NB4 (cell line): Measurements from ENCODE around the gene SRRT.

Source experiments
- DNase-seq: peaks from one replicate; pipeline ENCODE4 v3.0.0; 2010; ENCODE audit warnings: low read depth
- H3K4me3 ChIP-seq: one replicate; pipeline ENCODE4 v1.5.1; 2011; ENCODE audit warnings: mild to moderate bottlenecking, low read depth, low read length, moderate library complexity
- MYC ChIP-seq: IDR thresholded peaks from 2 replicates; pipeline ENCODE4 v1.6.1; 2011; ENCODE audit warnings: low read depth, low read length
- POLR2A ChIP-seq: IDR thresholded peaks from 2 replicates; pipeline ENCODE4 v1.6.1; 2011; ENCODE audit warnings: mild to moderate bottlenecking; ENCODE audit not compliant: insufficient read length; ENCODE audit errors: extremely low read depth
- TF ChIP-seq, protein P1 (sequence below): IDR thresholded peaks from 2 replicates; pipeline ENCODE4 v1.6.1; 2011; ENCODE audit warnings: low read depth, low read length
- TF ChIP-seq, protein P2 (sequence below): IDR thresholded peaks from one replicate; pipeline ENCODE4 v1.5.1; 2012; ENCODE audit warnings: low read depth, low read length

SRRT gene

DNA sequence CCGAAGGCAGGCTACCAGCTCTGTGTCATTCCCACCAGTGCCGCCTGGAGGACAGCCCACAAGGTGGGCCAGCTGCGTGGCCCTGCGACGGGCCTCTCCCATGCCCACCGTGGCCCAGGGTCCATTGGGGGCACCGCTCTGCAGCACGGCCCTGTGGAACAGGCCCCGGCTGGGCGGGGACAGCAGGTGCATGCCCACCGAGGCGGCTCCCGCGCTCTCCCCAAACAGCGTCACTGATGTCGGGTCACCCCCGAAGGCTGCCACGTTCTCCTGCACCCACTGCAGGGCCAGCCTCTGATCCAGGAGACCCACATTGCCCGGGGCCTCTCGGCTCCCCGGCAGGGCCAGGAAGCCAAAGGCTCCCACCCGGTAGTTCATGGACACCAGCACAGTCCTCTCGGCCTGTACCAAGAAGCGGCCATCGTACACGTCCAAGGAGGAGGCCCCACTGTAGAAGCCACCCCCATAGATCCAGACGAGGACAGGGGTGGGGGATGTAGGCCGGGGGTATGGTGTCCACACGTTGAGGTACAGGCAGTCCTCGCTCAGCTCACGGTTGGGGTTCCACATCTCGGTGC lies 18.5 kb downstream of the SRRT start:
- no peak overlapping the region for H3K4me3 ChIP-seq
- TF ChIP-seq, protein P1, sequence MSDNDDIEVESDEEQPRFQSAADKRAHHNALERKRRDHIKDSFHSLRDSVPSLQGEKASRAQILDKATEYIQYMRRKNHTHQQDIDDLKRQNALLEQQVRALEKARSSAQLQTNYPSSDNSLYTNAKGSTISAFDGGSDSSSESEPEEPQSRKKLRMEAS: no peak
- no peak for TF ChIP-seq POLR2A
- no peak for TF ChIP-seq MYC
- TF ChIP-seq, protein P2, sequence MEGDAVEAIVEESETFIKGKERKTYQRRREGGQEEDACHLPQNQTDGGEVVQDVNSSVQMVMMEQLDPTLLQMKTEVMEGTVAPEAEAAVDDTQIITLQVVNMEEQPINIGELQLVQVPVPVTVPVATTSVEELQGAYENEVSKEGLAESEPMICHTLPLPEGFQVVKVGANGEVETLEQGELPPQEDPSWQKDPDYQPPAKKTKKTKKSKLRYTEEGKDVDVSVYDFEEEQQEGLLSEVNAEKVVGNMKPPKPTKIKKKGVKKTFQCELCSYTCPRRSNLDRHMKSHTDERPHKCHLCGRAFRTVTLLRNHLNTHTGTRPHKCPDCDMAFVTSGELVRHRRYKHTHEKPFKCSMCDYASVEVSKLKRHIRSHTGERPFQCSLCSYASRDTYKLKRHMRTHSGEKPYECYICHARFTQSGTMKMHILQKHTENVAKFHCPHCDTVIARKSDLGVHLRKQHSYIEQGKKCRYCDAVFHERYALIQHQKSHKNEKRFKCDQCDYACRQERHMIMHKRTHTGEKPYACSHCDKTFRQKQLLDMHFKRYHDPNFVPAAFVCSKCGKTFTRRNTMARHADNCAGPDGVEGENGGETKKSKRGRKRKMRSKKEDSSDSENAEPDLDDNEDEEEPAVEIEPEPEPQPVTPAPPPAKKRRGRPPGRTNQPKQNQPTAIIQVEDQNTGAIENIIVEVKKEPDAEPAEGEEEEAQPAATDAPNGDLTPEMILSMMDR: no peak
- no peak for DNase-seq

DNA sequence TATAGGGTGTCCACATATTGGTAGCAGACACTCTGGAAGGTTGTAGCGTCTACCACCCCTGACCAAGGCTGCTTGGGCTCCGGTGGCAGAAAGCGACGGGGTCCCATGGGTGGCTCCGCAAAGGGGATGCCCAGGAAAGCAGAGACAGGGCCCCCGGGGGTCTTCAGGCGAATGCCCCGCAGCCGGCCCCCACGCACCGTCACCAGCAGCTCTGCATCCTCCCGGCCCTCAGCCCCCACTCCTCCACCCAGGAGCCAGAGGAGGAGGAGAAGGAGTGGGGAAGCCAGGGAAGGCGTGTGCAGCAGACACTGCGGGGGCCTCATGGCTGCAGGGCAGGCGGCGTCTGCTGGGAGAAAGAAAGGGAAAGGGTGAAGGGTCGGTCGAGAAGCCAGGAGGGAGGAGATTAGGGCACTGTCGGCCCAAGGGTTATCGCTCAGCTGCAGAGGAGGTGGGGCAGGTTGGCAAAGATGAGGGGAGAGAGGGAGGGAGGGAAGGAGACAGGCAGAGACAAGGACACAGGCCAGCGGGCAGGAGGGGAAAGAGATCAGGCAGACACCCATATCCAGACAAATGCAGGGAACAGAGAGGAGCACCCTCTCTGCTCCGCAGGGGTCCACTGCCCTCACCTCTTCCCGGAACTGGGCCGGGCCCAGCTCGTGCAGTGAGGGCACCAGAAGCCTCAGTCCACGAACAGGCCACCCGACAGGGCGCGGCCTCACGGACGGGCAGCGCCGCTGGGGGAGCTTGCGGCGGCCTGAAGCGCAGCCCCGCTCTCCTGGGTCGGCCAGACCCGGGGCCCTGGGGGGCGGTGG lies 19.2 kb downstream of the SRRT start:
- no peak for DNase-seq
- TF ChIP-seq POLR2A: no peak
- TF ChIP-seq MYC: no peak
- TF ChIP-seq, protein P1: no peak
- TF ChIP-seq, protein P2: no peak
- no peak overlapping the region for H3K4me3 ChIP-seq

DNA sequence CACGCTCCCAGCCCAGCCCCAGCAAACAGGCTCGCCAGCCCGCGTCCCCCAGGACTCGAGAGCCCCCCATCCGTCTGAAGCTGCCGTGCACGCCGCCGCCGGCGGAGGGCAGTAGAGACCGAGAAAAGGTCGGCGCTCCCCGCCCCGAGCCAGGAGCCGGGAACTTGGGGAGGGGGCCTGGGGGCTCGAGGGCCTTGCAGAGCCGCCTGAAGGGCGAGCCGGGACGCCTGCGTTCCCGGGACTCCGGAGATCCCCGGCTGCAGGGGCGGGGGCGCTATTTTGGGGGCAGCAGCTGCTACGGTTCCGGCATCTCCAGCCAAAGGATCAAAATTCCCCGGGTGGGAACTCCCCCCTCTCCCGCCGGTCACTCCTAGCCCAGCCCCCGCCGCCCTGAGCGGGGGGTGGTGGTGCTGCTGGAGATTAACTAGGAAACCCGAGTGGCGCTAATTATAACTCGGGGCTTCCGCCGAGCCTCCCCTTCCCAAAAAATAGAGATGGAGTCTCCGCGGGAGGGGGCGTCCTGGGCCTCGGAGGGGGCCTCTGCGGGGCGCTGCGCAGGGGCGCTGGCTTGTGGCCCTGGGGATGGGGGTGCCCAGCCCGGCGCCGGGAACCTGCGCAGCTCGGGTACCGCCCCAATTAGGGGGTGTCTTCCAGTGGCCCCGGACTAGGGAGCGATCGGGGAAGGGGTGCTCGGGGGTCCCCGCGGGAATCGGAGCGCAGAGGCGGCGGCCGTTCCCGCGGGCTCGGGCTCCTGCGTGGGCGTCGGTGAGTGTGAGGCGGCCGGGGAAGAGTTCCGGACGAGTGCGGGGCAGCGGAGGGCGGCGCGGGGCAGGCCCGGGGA lies 20.2 kb downstream of the SRRT start:
- H3K4me3 ChIP-seq: no peak overlapping the region
- no peak for TF ChIP-seq MYC
- TF ChIP-seq, protein P2: peak; percentile 85
- TF ChIP-seq, protein P1: peak; percentile 62
- DNase-seq: peak; percentile 67

DNA sequence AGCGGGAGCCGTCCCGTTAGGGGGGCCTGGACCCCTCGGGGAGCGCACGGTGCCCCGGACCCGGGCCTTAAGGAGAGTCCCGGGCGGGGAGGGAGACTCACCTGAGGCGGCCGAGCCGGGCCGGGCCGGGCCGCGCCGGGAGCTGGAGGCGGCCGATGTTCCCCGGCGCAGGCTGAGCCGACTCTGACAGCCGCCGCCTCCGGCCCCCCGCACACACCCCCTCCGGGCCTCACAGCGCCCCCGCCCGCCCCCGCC lies 20.7 kb downstream of the SRRT start, which contains the start of gene ACHE:
Gene ACHE, minus strand, starts transcription at position 188 of the 255 bp plus-strand sequence. CDS start 1,656 bp downstream, outside the sequence.
- no peak for DNase-seq
- TF ChIP-seq, protein P2: no peak
- TF ChIP-seq MYC (no peak), POLR2A (no peak)
- TF ChIP-seq, protein P1: no peak
- H3K4me3 ChIP-seq: no peak within 1 kb of the TSS

DNA sequence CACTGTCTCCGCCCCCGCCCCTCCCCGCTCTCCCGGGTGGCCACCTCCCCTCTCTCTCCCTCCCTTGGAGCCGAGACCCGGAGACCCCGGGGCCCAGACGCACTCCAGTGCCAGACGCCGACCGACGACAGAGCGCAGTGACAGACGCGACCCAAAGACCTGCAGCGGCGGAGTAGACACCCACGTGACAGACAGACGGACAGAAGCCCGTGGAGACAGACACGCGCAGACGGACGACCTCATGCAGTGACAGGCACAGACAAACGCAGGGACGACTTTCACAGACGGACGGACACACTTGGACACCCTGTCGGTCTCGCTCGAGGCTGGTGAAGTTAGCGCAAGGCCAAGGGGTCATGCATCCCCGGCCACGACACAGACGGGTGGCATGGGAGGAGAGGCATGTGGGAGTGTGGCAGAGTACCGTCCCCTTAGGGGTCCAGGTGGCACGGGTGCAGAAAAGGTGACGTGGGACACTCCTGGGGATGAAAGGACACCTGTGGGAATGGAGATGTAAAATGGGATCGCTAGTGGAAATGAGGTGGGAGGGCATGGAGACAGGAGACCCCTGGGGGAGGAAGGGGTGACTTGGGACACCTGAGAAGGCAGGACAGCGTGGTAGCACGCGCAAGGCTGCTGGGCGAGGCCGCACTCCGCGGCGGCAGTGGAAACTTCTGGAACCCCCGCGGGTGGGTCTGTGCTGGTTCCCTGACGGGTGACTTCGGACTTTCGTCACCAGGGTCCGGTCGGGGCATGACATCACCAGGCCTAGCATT lies 21.2 kb downstream of the SRRT start:
- H3K4me3 ChIP-seq: no peak overlapping the region
- DNase-seq: peak; percentile 59
- TF ChIP-seq, protein P1: no peak
- no peak for TF ChIP-seq POLR2A
- no peak for TF ChIP-seq MYC
- TF ChIP-seq, protein P2: no peak
